K562 (cell line): ENCODE data around the gene ZNHIT1. TPM values are rescaled to one million over a fixed set of nuclear protein-coding genes. Genes with fewer than 3 reads are reported as not detected.
A peak's percentile ranks its signal among the peaks of the same experiment; 100 is the strongest.

Experiments used
- ATAC-seq: fragments of 200-7000 bp; cut with Tn5 transposase; 3 replicates; pipeline ENCODE4 v1.9.1; 2020; ENCODE audit warnings: moderate library complexity
- BruUV-seq: library from RNA; stranded (reverse); fragments of 400-500 nt; replicated peaks from 2 replicates; lab custom pipeline; 2021; lab: Mats Ljungman, UMichigan
- CTCF ChIA-PET: fragments of 300-600 bp; formaldehyde crosslinking; extraction: SDS; loops from one replicate; lab custom pipeline; 2021; ENCODE audit warnings: low intra/inter-chr PET ratio; lab: Yijun Ruan, JAX
- POLR2A ChIA-PET: fragments of 300-600, 350-650 bp; sonication (Branson Sonifier 250); formaldehyde crosslinking; extraction: SDS; loops from one replicate; lab custom pipeline; 2021; ENCODE audit warnings: antibody characterized with exemption, inconsistent platforms; lab: Yijun Ruan, JAX
- DNase-seq, 4 experiments: peaks; one replicate each; pipeline versions ENCODE4 v3.0.0 to v3.0.0-alpha.2; 2011 to 2018; ENCODE audit warnings: low spot score in 3 of 4, mixed read lengths in 3 of 4; ENCODE audit errors: extremely low read depth in 1 of 4
- FAIRE-seq: peaks from 2 replicates; lab custom pipeline; 2011; peaks lifted over from hg19 to GRCh38; lab: Jason Lieb, UNC
- H2AFZ ChIP-seq: 2 replicates; pipeline ENCODE4 v1.6.0; 2011; ENCODE audit warnings: low read depth, low read length, control low read depth, inconsistent platforms
- H3K27ac ChIP-seq: fragments of 200-600 bp; 3 replicates; pipeline ENCODE4 v1.8.0; 2011; ENCODE audit warnings: low read depth, mild to moderate bottlenecking, control low read depth, inconsistent platforms, low read length, moderate library complexity, mixed read lengths; ENCODE audit errors: extremely low read depth
- H3K27me3 ChIP-seq, 2 experiments: fragments of 300-600 bp in 1 of 2; 2 replicates in 1 of 2; 3 replicates in 1 of 2; pipeline versions ENCODE4 v1.6.0 to v1.8.0; 2011; ENCODE audit warnings: inconsistent platforms in 2 of 2, low read length in 2 of 2, mild to moderate bottlenecking in 1 of 2, mixed read lengths in 1 of 2, moderate library complexity in 1 of 2; ENCODE audit not compliant: control insufficient read depth in 2 of 2, insufficient read depth in 2 of 2
- H3K36me3 ChIP-seq: fragments of 300-600 bp; 3 replicates; pipeline ENCODE4 v1.8.0; 2011; ENCODE audit warnings: mild to moderate bottlenecking, low read length, inconsistent platforms; ENCODE audit not compliant: control insufficient read depth, insufficient read depth
- H3K4me1 ChIP-seq, 2 experiments: fragments of 200-600 bp in 1 of 2; replicated peaks in 1 of 2; 2 replicates in 1 of 2; 3 replicates in 1 of 2; pipeline versions ENCODE4 v1.5.1 to v1.8.0; 2011; ENCODE audit warnings: inconsistent platforms in 2 of 2, low read length in 2 of 2, mild to moderate bottlenecking in 1 of 2, mixed read lengths in 1 of 2, moderate library complexity in 1 of 2; ENCODE audit not compliant: control insufficient read depth in 2 of 2, insufficient read depth in 2 of 2
- H3K4me2 ChIP-seq: 2 replicates; pipeline ENCODE4 v1.6.1; 2011; ENCODE audit warnings: low read length, control low read depth, inconsistent platforms, mixed read lengths; ENCODE audit not compliant: insufficient read depth
- H3K4me3 ChIP-seq: fragments of 200-600 bp; sonication (generic), shearing (Covaris generic); 2 replicates; pipeline ENCODE4 v1.5.1; 2016; ENCODE audit warnings: control low read depth, inconsistent platforms
- H3K79me2 ChIP-seq: fragments of 200-600 bp; 3 replicates; pipeline ENCODE4 v1.8.0; 2011; ENCODE audit warnings: low read length, inconsistent platforms; ENCODE audit not compliant: control insufficient read depth, insufficient read depth
- H3K9ac ChIP-seq, 2 experiments: 2 replicates each; pipeline versions ENCODE4 v1.6.0 to v1.6.1; 2011; ENCODE audit warnings: low read depth in 2 of 2, low read length in 2 of 2, control low read depth in 1 of 2, inconsistent platforms in 1 of 2, mild to moderate bottlenecking in 1 of 2, mixed read lengths in 1 of 2; ENCODE audit not compliant: insufficient read depth in 1 of 2
- H3K9me1 ChIP-seq: one replicate; pipeline ENCODE4 v1.6.0; 2011; ENCODE audit warnings: inconsistent platforms, mild to moderate bottlenecking, low read length, moderate library complexity; ENCODE audit not compliant: control insufficient read depth, insufficient read depth
- H3K9me3 ChIP-seq: replicated peaks from 2 replicates; pipeline ENCODE4 v1.5.1; 2011; ENCODE audit warnings: low read depth, low read length, inconsistent platforms; ENCODE audit not compliant: control insufficient read depth, insufficient read depth
- H4K20me1 ChIP-seq: replicated peaks from 2 replicates; pipeline ENCODE4 v1.6.1; 2011; ENCODE audit warnings: low read length, inconsistent platforms, mixed read lengths; ENCODE audit not compliant: control insufficient read depth, insufficient read depth
- IRF2 ChIP-seq: sonication (generic); formaldehyde crosslinking; IDR thresholded peaks from 2 replicates; pipeline ENCODE4 v1.8.1; 2022; ENCODE audit warnings: mild to moderate bottlenecking, missing genetic modification reagents
- MECOM ChIP-seq: fragments of 250-450 bp; sonication (Bioruptor Pico); IDR thresholded peaks from 2 replicates; pipeline ENCODE4 v1.8.0; 2022; ENCODE audit warnings: inconsistent platforms
- NCOA2 ChIP-seq, 2 experiments: fragments of 450-650 bp; IDR thresholded peaks; 2 replicates each; pipeline ENCODE4 v1.6.1; 2018; ENCODE audit warnings: mild to moderate bottlenecking in 2 of 2, moderate library complexity in 1 of 2; ENCODE audit not compliant: partially characterized antibody in 2 of 2
- NR1H2 ChIP-seq: sonication (generic); formaldehyde crosslinking; IDR thresholded peaks from 2 replicates; pipeline ENCODE4 v1.4.0; 2020; ENCODE audit warnings: mild to moderate bottlenecking, missing genetic modification reagents
- POLR2G ChIP-seq: fragments of 200-400 bp; formaldehyde crosslinking; IDR thresholded peaks from 2 replicates; pipeline ENCODE4 v1.6.1; 2017; ENCODE audit warnings: low read depth, mild to moderate bottlenecking, antibody characterized with exemption, low read length, moderate library complexity
- THAP12 ChIP-seq: fragments of 250-450 bp; sonication (Bioruptor Pico); IDR thresholded peaks from 2 replicates; pipeline ENCODE4 v1.9.0; 2021; ENCODE audit warnings: mild to moderate bottlenecking, inconsistent platforms
- XRCC5 ChIP-seq: fragments of 200-400 bp; formaldehyde crosslinking; IDR thresholded peaks from 2 replicates; pipeline ENCODE4 v1.6.1; 2017; ENCODE audit warnings: low read depth, mild to moderate bottlenecking, low read length
- ZNF12 ChIP-seq: sonication (generic); formaldehyde crosslinking; IDR thresholded peaks from 2 replicates; pipeline ENCODE4 v1.4.0; 2020; ENCODE audit warnings: mild to moderate bottlenecking, missing genetic modification reagents
- ZNF140 ChIP-seq: fragments of 250-450 bp; sonication (Bioruptor Pico); IDR thresholded peaks from 2 replicates; pipeline ENCODE4 v1.8.0; 2021; ENCODE audit warnings: moderate library complexity, mild to moderate bottlenecking, inconsistent platforms
- ZNF449 ChIP-seq: fragments of 250-450 bp; sonication (Bioruptor Pico); IDR thresholded peaks from 2 replicates; pipeline ENCODE4 v1.8.0; 2022; ENCODE audit warnings: moderate library complexity, mild to moderate bottlenecking, inconsistent platforms
- ZNF707 ChIP-seq: fragments of 250-450 bp; sonication (Bioruptor Pico); conservative IDR thresholded peaks from 2 replicates; pipeline ENCODE4 v1.8.0; 2022; ENCODE audit warnings: inconsistent platforms, mild to moderate bottlenecking, moderate library complexity
- WGBS: fragments of 100-300 bp; shearing (Covaris generic); methylation state at CpG from one replicate; pipeline ENCODE4 v1.1.6; 2016; ENCODE audit warnings: low coverage, mixed read lengths; ENCODE audit not compliant: insufficient coverage; ENCODE audit errors: missing lambda C conversion rate; 5-methylcytosine and 5-hydroxymethylcytosine counted together
- in situ Hi-C: fragments of 300-500 bp; cut with MboI; formaldehyde crosslinking; loops from 4 replicates; pipeline ENCODE4 v1.15.0; 2018; ENCODE audit warnings: inconsistent platforms, mixed read lengths
- intact Hi-C: fragments of 100-400 bp; cut with micrococcal nuclease; formaldehyde crosslinking; loops from 2 replicates; pipeline ENCODE4 v1.14.2; 2022
- polyA plus RNA-seq, 8 experiments: library from polyadenylated mRNA; depleted of rRNA in 4 of 8; stranded (reverse) in 5 of 8; unstranded in 3 of 8; fragments of >200 nt; fragmentation: Nextera tagmentation in 2 of 8; fragmentation: Illumina TruSeq in 1 of 8; extraction: Ambion mirVana in 2 of 8; extraction: Trizol in 1 of 8; gene quantifications; 2 replicates each; pipeline versions ENCODE4 v1.2.1 to v1.2.3, GENCODE V29; 2011 to 2014; ENCODE audit warnings: inconsistent platforms in 1 of 8, missing spikeins in 1 of 8
- total RNA-seq, 7 experiments: library from RNA; depleted of rRNA in 6 of 7; stranded (reverse); fragments of >200 nt in 6 of 7; fragmentation: Illumina TruSeq in 2 of 7; extraction: Trizol in 2 of 7; gene quantifications; 2 replicates each; pipeline versions ENCODE4 v1.2.1 to v1.2.3, GENCODE V29; 2011 to 2021; ENCODE audit warnings: low replicate concordance in 1 of 7

The ZNHIT1 gene
- total and polyA plus RNA-seq, 9 of the 15 experiments (the other 6 are each of a cell fraction or from before 2014, with no cell fraction given) = 6.4 to 162 (median 70.1) TPM

GRCh38 chr7:101205901-101206664, 11.9 kb upstream of the ZNHIT1 start:
- Histone ChIP-seq H3K4me3 (no peak overlapping the region), H3K9me3 (no peaks in the 10 kb centered on the region), H3K79me2 (no peaks in the 10 kb centered on the region), H3K27ac (no peak overlapping the region), H3K27me3 (peaks cover 0 to 7% of the 10 kb centered on the region in 2 experiments; a peak in 1 of 5 replicates), H3K36me3 (peaks cover 40% of the 10 kb centered on the region; the same call in 2 of the 3 replicates), H3K4me2 (no peak overlapping the region), H2AFZ (no peak overlapping the region), H3K9ac (peak overlapping the region in 1 of 2 experiments; percentile 20; a peak in 2 of 4 replicates), H4K20me1 (no peaks in the 10 kb centered on the region), H3K9me1 (no peaks in the 10 kb centered on the region), H3K4me1 (peaks cover 2 to 38% of the 10 kb centered on the region in 2 experiments)
- intact Hi-C loops = no loop called here
- TF ChIP-seq POLR2G (peak; percentile 44), XRCC5 (no peak), ZNF707 (no peak)
- CTCF ChIA-PET = no interaction called here
- 89% methylated on average over 31 of the region's 32 CpGs for WGBS
- POLR2A ChIA-PET = interaction anchor here (1.1 kb wide), 1 partner anchor 17 kb away, joined by 3 read pairs; no protein-coding TSS in a partner anchor
- ATAC-seq = no peak
- BruUV-seq = no TSS peak
- DNase-seq = no peak
- no peak for FAIRE-seq
- in situ Hi-C loops = no loop called here

- Histone ChIP-seq H3K4me1 (peaks cover 0 to 33% of the 10 kb centered on the region in 2 experiments; a peak in 3 of 5 replicates), H3K36me3 (peaks cover 45% of the 10 kb centered on the region; the same call in 2 of the 3 replicates), H3K9ac (peak overlapping the region in 1 of 2 experiments; percentile 17; a peak in 1 of 4 replicates), H3K4me3 (no peak overlapping the region), H3K27ac (no peak overlapping the region), H2AFZ (no peak overlapping the region), H3K79me2 (no peaks in the 10 kb centered on the region), H4K20me1 (no peaks in the 10 kb centered on the region), H3K27me3 (peaks cover 0 to 7% of the 10 kb centered on the region in 2 experiments; a peak in 1 of 5 replicates), H3K4me2 (no peak overlapping the region), H3K9me3 (no peaks in the 10 kb centered on the region), H3K9me1 (no peaks in the 10 kb centered on the region)
- intact Hi-C loops (no loop called here), in situ Hi-C loops (no loop called here)
- BruUV-seq = no TSS peak
- ATAC-seq (no peak), DNase-seq (no peak), FAIRE-seq (no peak)
- CTCF ChIA-PET = no interaction called here
- WGBS = 76% methylated on average over 7 of the region's 19 CpGs
- POLR2A ChIA-PET = interaction anchor here (1.1 kb wide), 1 partner anchor 17 kb away, joined by 3 read pairs; no protein-coding TSS in a partner anchor
- TF ChIP-seq IRF2 (CRISPR knock-in tag) (no peak), MECOM (CRISPR knock-in tag) (no peak), ZNF140 (CRISPR knock-in tag) (no peak), NR1H2 (CRISPR knock-in tag) (no peak), THAP12 (CRISPR knock-in tag) (no peak), ZNF449 (CRISPR knock-in tag) (no peak), NCOA2 (IDR thresholded peaks at IDR 0.05; ENCODE audit: partially characterized antibody in 2 of 2) (no peak), ZNF12 (CRISPR knock-in tag) (no peak)
Observed at GRCh38 chr7:101206665-101207042, 11.3 kb upstream of the ZNHIT1 start.
